ENCODE measurements around the gene MTCL1. TPM values are rescaled to one million over a fixed set of nuclear protein-coding genes. Genes with fewer than 3 reads are reported as not detected.

Gene MTCL1
- total RNA-seq, 2 experiments from 2014 or later: 1.6 to 1.7 TPM

- no peaks in the 10 kb centered on the region for H3K27me3 Mint-ChIP-seq (ENCODE audit: low read depth)
- no peak overlapping the region for H3K4me3 Mint-ChIP-seq
- no peak for ATAC-seq
- H3K27ac Mint-ChIP-seq: no peak overlapping the region
- ChIA-PET CTCF (interaction anchor here (1.0 to 1.3 kb wide), 2 partner anchors 11 to 15 kb away, joined by 3 read pairs; no protein-coding TSS in a partner anchor), POLR2A (no interaction called here)
- H3K4me1 Mint-ChIP-seq (ENCODE audit: low read depth): no peaks in the 10 kb centered on the region
- H3K9me3 Mint-ChIP-seq (ENCODE audit: insufficient read depth): no peaks in the 10 kb centered on the region
- no peaks in the 10 kb centered on the region for H3K36me3 Mint-ChIP-seq (ENCODE audit: low read depth)
- DNase-seq: no peak
Observed at GRCh38 chr18:8668381-8668780, 37.0 kb upstream of the MTCL1 start.

GRCh38 chr18:8669571-8669970, 35.8 kb upstream of the MTCL1 start:
- Mint-ChIP-seq H3K4me3 (no peak overlapping the region), H3K9me3 (ENCODE audit: insufficient read depth) (no peaks in the 10 kb centered on the region), H3K36me3 (ENCODE audit: low read depth) (no peaks in the 10 kb centered on the region), H3K27ac (no peak overlapping the region), H3K27me3 (ENCODE audit: low read depth) (peaks cover 2% of the 10 kb centered on the region), H3K4me1 (ENCODE audit: low read depth) (no peaks in the 10 kb centered on the region)
- ATAC-seq: no peak
- no peak for DNase-seq
- CTCF ChIA-PET: no interaction called here
- POLR2A ChIA-PET: no interaction called here

GRCh38 chr18:8673256-8674209, 31.8 kb upstream of the MTCL1 start:
- peaks cover 2% of the 10 kb centered on the region for H3K27me3 Mint-ChIP-seq (ENCODE audit: low read depth)
- no peak overlapping the region for H3K27ac Mint-ChIP-seq
- ChIA-PET CTCF (interaction anchor here (2.0 kb wide), 1 partner anchor 23 kb away, joined by 14 read pairs; no protein-coding TSS in a partner anchor), POLR2A (no interaction called here)
- H3K9me3 Mint-ChIP-seq (ENCODE audit: insufficient read depth): no peaks in the 10 kb centered on the region
- no peak for ATAC-seq
- H3K4me3 Mint-ChIP-seq: no peak overlapping the region
- no peak for DNase-seq
- H3K36me3 Mint-ChIP-seq (ENCODE audit: low read depth): no peaks in the 10 kb centered on the region
- no peaks in the 10 kb centered on the region for H3K4me1 Mint-ChIP-seq (ENCODE audit: low read depth)

- DNase-seq (no peak), ATAC-seq (no peak)
- H3K4me1 Mint-ChIP-seq (ENCODE audit: low read depth): no peaks in the 10 kb centered on the region
- CTCF ChIA-PET: no interaction called here
- H3K27ac Mint-ChIP-seq: no peak overlapping the region
- H3K9me3 Mint-ChIP-seq (ENCODE audit: insufficient read depth): no peaks in the 10 kb centered on the region
- POLR2A ChIA-PET: no interaction called here
- H3K4me3 Mint-ChIP-seq: no peak overlapping the region
- H3K27me3 Mint-ChIP-seq (ENCODE audit: low read depth): peaks cover 2% of the 10 kb centered on the region
- H3K36me3 Mint-ChIP-seq (ENCODE audit: low read depth): no peaks in the 10 kb centered on the region
Observed at GRCh38 chr18:8675057-8675456, 30.3 kb upstream of the MTCL1 start.

- POLR2A ChIA-PET: no interaction called here
- no peaks in the 10 kb centered on the region for H3K27me3 Mint-ChIP-seq (ENCODE audit: low read depth)
- H3K27ac Mint-ChIP-seq: no peak overlapping the region
- ATAC-seq: no peak
- no peak overlapping the region for H3K4me3 Mint-ChIP-seq
- DNase-seq: no peak
- no peaks in the 10 kb centered on the region for H3K9me3 Mint-ChIP-seq (ENCODE audit: insufficient read depth)
- H3K4me1 Mint-ChIP-seq (ENCODE audit: low read depth): peaks cover 3% of the 10 kb centered on the region
- CTCF ChIA-PET: interaction anchor here (1.2 kb wide), 1 partner anchor 15 kb away, joined by 5 read pairs; no protein-coding TSS in a partner anchor
- no peaks in the 10 kb centered on the region for H3K36me3 Mint-ChIP-seq (ENCODE audit: low read depth)
Observed at GRCh38 chr18:8681196-8681595, 24.2 kb upstream of the MTCL1 start.

GRCh38 chr18:8684577-8684976, 20.8 kb upstream of the MTCL1 start:
- Mint-ChIP-seq H3K27me3 (ENCODE audit: low read depth) (no peaks in the 10 kb centered on the region), H3K36me3 (ENCODE audit: low read depth) (no peaks in the 10 kb centered on the region), H3K27ac (no peak overlapping the region), H3K9me3 (ENCODE audit: insufficient read depth) (no peaks in the 10 kb centered on the region), H3K4me1 (ENCODE audit: low read depth) (peaks cover 3% of the 10 kb centered on the region), H3K4me3 (no peak overlapping the region)
- POLR2A ChIA-PET: no interaction called here
- no peak for ATAC-seq
- CTCF ChIA-PET: no interaction called here
- no peak for DNase-seq

- Mint-ChIP-seq H3K36me3 (ENCODE audit: low read depth) (no peaks in the 10 kb centered on the region), H3K9me3 (ENCODE audit: insufficient read depth) (no peaks in the 10 kb centered on the region), H3K27me3 (ENCODE audit: low read depth) (no peaks in the 10 kb centered on the region), H3K4me3 (no peak overlapping the region), H3K4me1 (ENCODE audit: low read depth) (peaks cover 3% of the 10 kb centered on the region), H3K27ac (no peak overlapping the region)
- CTCF ChIA-PET: no interaction called here
- ATAC-seq: no peak
- POLR2A ChIA-PET: no interaction called here
- DNase-seq: no peak
Observed at GRCh38 chr18:8685141-8685913, 20.0 kb upstream of the MTCL1 start.

- ATAC-seq (no peak), DNase-seq (no peak)
- Mint-ChIP-seq H3K27ac (no peak overlapping the region), H3K27me3 (ENCODE audit: low read depth) (no peaks in the 10 kb centered on the region), H3K4me1 (ENCODE audit: low read depth) (peaks cover 3% of the 10 kb centered on the region), H3K9me3 (ENCODE audit: insufficient read depth) (no peaks in the 10 kb centered on the region), H3K4me3 (no peak overlapping the region), H3K36me3 (ENCODE audit: low read depth) (no peaks in the 10 kb centered on the region)
- ChIA-PET CTCF (no interaction called here), POLR2A (no interaction called here)
Observed at GRCh38 chr18:8685914-8686216, 19.5 kb upstream of the MTCL1 start.

GRCh38 chr18:8686611-8687010, 18.7 kb upstream of the MTCL1 start:
- Mint-ChIP-seq H3K36me3 (ENCODE audit: low read depth) (no peaks in the 10 kb centered on the region), H3K27me3 (ENCODE audit: low read depth) (no peaks in the 10 kb centered on the region), H3K4me3 (no peak overlapping the region), H3K9me3 (ENCODE audit: insufficient read depth) (no peaks in the 10 kb centered on the region), H3K4me1 (ENCODE audit: low read depth) (no peaks in the 10 kb centered on the region), H3K27ac (no peak overlapping the region)
- CTCF ChIA-PET: no interaction called here
- POLR2A ChIA-PET: no interaction called here
- no peak for DNase-seq
- no peak for ATAC-seq

- Mint-ChIP-seq H3K27me3 (ENCODE audit: low read depth) (no peaks in the 10 kb centered on the region), H3K27ac (no peak overlapping the region), H3K4me3 (no peak overlapping the region), H3K9me3 (ENCODE audit: insufficient read depth) (no peaks in the 10 kb centered on the region), H3K4me1 (ENCODE audit: low read depth) (no peaks in the 10 kb centered on the region), H3K36me3 (ENCODE audit: low read depth) (no peaks in the 10 kb centered on the region)
- ATAC-seq (no peak), DNase-seq (no peak)
- CTCF ChIA-PET: interaction anchor here (1.9 kb wide), 1 partner anchor 9 kb away, joined by 5 read pairs; no protein-coding TSS in a partner anchor
- POLR2A ChIA-PET: interaction anchor here (0.6 to 0.7 kb wide), 2 partner anchors 114 to 1416 kb away, joined by 6 to 7 read pairs; no protein-coding TSS in a partner anchor
Observed at GRCh38 chr18:8688216-8688800, 17.0 kb upstream of the MTCL1 start.

GRCh38 chr18:8688816-8689215, 16.5 kb upstream of the MTCL1 start:
- H3K36me3 Mint-ChIP-seq (ENCODE audit: low read depth): no peaks in the 10 kb centered on the region
- no peaks in the 10 kb centered on the region for H3K27me3 Mint-ChIP-seq (ENCODE audit: low read depth)
- CTCF ChIA-PET: interaction anchor here (1.9 kb wide), 1 partner anchor 8 kb away, joined by 5 read pairs; no protein-coding TSS in a partner anchor
- no peak overlapping the region for H3K27ac Mint-ChIP-seq
- POLR2A ChIA-PET: interaction anchor here (0.6 to 0.7 kb wide), 2 partner anchors 113 to 1416 kb away, joined by 6 to 7 read pairs; no protein-coding TSS in a partner anchor
- no peak overlapping the region for H3K4me3 Mint-ChIP-seq
- H3K9me3 Mint-ChIP-seq (ENCODE audit: insufficient read depth): no peaks in the 10 kb centered on the region
- ATAC-seq: no peak
- no peaks in the 10 kb centered on the region for H3K4me1 Mint-ChIP-seq (ENCODE audit: low read depth)
- no peak for DNase-seq

GRCh38 chr18:8689517-8689916, 15.8 kb upstream of the MTCL1 start:
- Mint-ChIP-seq H3K4me1 (ENCODE audit: low read depth) (no peaks in the 10 kb centered on the region), H3K9me3 (ENCODE audit: insufficient read depth) (no peaks in the 10 kb centered on the region), H3K36me3 (ENCODE audit: low read depth) (no peaks in the 10 kb centered on the region), H3K4me3 (no peak overlapping the region), H3K27me3 (ENCODE audit: low read depth) (no peaks in the 10 kb centered on the region), H3K27ac (no peak overlapping the region)
- ChIA-PET POLR2A (interaction anchor here (0.5 kb wide), 1 partner anchor 48 kb away, joined by 3 read pairs; no protein-coding TSS in a partner anchor), CTCF (no interaction called here)
- DNase-seq (no peak), ATAC-seq (no peak)

Data from activated CD8-positive, alpha-beta T cell treated with anti-CD3 and anti-CD28 coated beads, Interleukin-2, amount 10 ng/mL, durations not matched to agents 7 days and 5 days (primary cell).